H9 (cell line): Measurements from ENCODE around the gene PHETA1. TPM values are rescaled to one million over a fixed set of nuclear protein-coding genes. Genes with fewer than 3 reads are reported as not detected.

Experiments used
- DNase-seq: peaks from one replicate; pipeline ENCODE4 v3.0.0-alpha.2; 2017
- H2AFZ ChIP-seq: one replicate; pipeline ENCODE4 v1.6.1; 2013; ENCODE audit warnings: mild to moderate bottlenecking, low read length, control low read depth, moderate library complexity
- H2AK5ac ChIP-seq: 2 replicates; pipeline ENCODE4 v1.6.1; 2013; ENCODE audit warnings: low read length, control low read depth, mixed read lengths; ENCODE audit not compliant: insufficient read length
- H2BK120ac ChIP-seq: one replicate; pipeline ENCODE4 v1.6.1; 2013; ENCODE audit warnings: low read depth, mild to moderate bottlenecking, low read length, control low read depth, inconsistent platforms; ENCODE audit not compliant: poor library complexity, severe bottlenecking
- H2BK12ac ChIP-seq: 2 replicates; pipeline ENCODE4 v1.6.1; 2013; ENCODE audit warnings: low read length, control low read depth, mixed read lengths, low read depth; ENCODE audit not compliant: insufficient read length
- H2BK15ac ChIP-seq: 2 replicates; pipeline ENCODE4 v1.6.1; 2013; ENCODE audit warnings: low read depth, low read length, control low read depth
- H2BK20ac ChIP-seq: one replicate; pipeline ENCODE4 v1.6.1; 2013; ENCODE audit warnings: low read depth, mild to moderate bottlenecking, low read length, control low read depth, inconsistent platforms; ENCODE audit not compliant: poor library complexity, severe bottlenecking
- H2BK5ac ChIP-seq: 2 replicates; pipeline ENCODE4 v1.6.1; 2013; ENCODE audit warnings: low read length, control low read depth, mixed read lengths; ENCODE audit not compliant: insufficient read length
- H3K14ac ChIP-seq: 2 replicates; pipeline ENCODE4 v1.6.1; 2013; ENCODE audit warnings: low read length, control low read depth; ENCODE audit not compliant: insufficient read depth
- H3K18ac ChIP-seq: 2 replicates; pipeline ENCODE4 v1.6.1; 2013; ENCODE audit warnings: low read depth, mild to moderate bottlenecking, mixed read lengths, low read length, control low read depth; ENCODE audit not compliant: insufficient read length
- H3K23ac ChIP-seq: 2 replicates; pipeline ENCODE4 v1.6.1; 2013; ENCODE audit warnings: low read length, control low read depth, mixed read lengths, low read depth; ENCODE audit not compliant: insufficient read length
- H3K23me2 ChIP-seq: 2 replicates; pipeline ENCODE4 v1.6.1; 2013; ENCODE audit warnings: low read depth, mild to moderate bottlenecking, mixed read lengths, low read length, control low read depth; ENCODE audit not compliant: insufficient read length, poor library complexity, severe bottlenecking
- H3K27ac ChIP-seq: 2 replicates; pipeline ENCODE4 v1.5.1; 2013; ENCODE audit warnings: low read length, control low read depth, mixed read lengths, low read depth; ENCODE audit not compliant: insufficient read length
- H3K27me3 ChIP-seq: 2 replicates; pipeline ENCODE4 v1.6.1; 2013; ENCODE audit warnings: low read length, control low read depth, inconsistent platforms; ENCODE audit not compliant: insufficient read depth
- H3K4ac ChIP-seq: 2 replicates; pipeline ENCODE4 v1.6.1; 2013; ENCODE audit warnings: low read depth, mild to moderate bottlenecking, control low read depth, inconsistent platforms, low read length, moderate library complexity
- H3K4me1 ChIP-seq: 2 replicates; pipeline ENCODE4 v1.6.1; 2013; ENCODE audit warnings: low read length, control low read depth, inconsistent platforms; ENCODE audit not compliant: insufficient read depth
- H3K4me2 ChIP-seq: 2 replicates; pipeline ENCODE4 v1.6.1; 2013; ENCODE audit warnings: low read length, control low read depth, mixed read lengths; ENCODE audit not compliant: insufficient read length, insufficient read depth
- H3K56ac ChIP-seq: 2 replicates; pipeline ENCODE4 v1.6.1; 2013; ENCODE audit warnings: low read depth, mild to moderate bottlenecking, mixed read lengths, low read length, control low read depth; ENCODE audit not compliant: insufficient read length
- H3K79me1 ChIP-seq: 2 replicates; pipeline ENCODE4 v1.6.1; 2013; ENCODE audit warnings: low read depth, mild to moderate bottlenecking, moderate library complexity, low read length, control low read depth, inconsistent platforms; ENCODE audit not compliant: insufficient read depth, poor library complexity, severe bottlenecking
- H3K79me2 ChIP-seq: 2 replicates; pipeline ENCODE4 v1.6.1; 2013; ENCODE audit warnings: low read length, control low read depth, inconsistent platforms; ENCODE audit not compliant: insufficient read depth
- H3K9ac ChIP-seq: 2 replicates; pipeline ENCODE4 v1.6.1; 2013; ENCODE audit warnings: low read length, control low read depth, mixed read lengths; ENCODE audit not compliant: insufficient read length; ENCODE audit errors: extremely low read depth
- H3K9me3 ChIP-seq: one replicate; pipeline ENCODE4 v1.6.1; 2013; ENCODE audit warnings: low read depth, low read length, inconsistent platforms; ENCODE audit not compliant: control insufficient read depth
- H3T11ph ChIP-seq: one replicate; pipeline ENCODE4 v1.6.1; 2013; ENCODE audit warnings: mild to moderate bottlenecking, low read length, control low read depth, inconsistent platforms
- H4K20me1 ChIP-seq: one replicate; pipeline ENCODE4 v1.6.1; 2013; ENCODE audit not compliant: control insufficient read depth, insufficient read length, insufficient read depth
- H4K5ac ChIP-seq: 2 replicates; pipeline ENCODE4 v1.6.1; 2013; ENCODE audit warnings: low read depth, mild to moderate bottlenecking, mixed read lengths, low read length, control low read depth; ENCODE audit not compliant: insufficient read length
- H4K8ac ChIP-seq: replicated peaks from 2 replicates; pipeline ENCODE4 v1.6.1; 2013; ENCODE audit warnings: low read length, control low read depth, mixed read lengths, low read depth; ENCODE audit not compliant: insufficient read length
- H4K91ac ChIP-seq: 2 replicates; pipeline ENCODE4 v1.6.1; 2013; ENCODE audit warnings: low read depth, mild to moderate bottlenecking, moderate library complexity, mixed read lengths, low read length, control low read depth; ENCODE audit not compliant: insufficient read length
- H3K27ac Mint-ChIP-seq, 3 experiments: 2 replicates in 2 of 3; 3 replicates in 1 of 3; pipeline ENCODE4 v1.8.0; 2020 to 2021; ENCODE audit warnings: mixed read lengths in 3 of 3, mild to moderate bottlenecking in 1 of 3, moderate library complexity in 1 of 3
- H3K27me3 Mint-ChIP-seq: 2 replicates; pipeline ENCODE4 v1.8.0; 2021; ENCODE audit warnings: low read depth, mild to moderate bottlenecking, moderate library complexity, mixed read lengths
- H3K36me3 Mint-ChIP-seq, 3 experiments: 2 replicates in 2 of 3; 3 replicates in 1 of 3; pipeline ENCODE4 v1.8.0; 2020 to 2021; ENCODE audit warnings: low read depth in 3 of 3, mixed read lengths in 3 of 3; ENCODE audit not compliant: insufficient read depth in 1 of 3
- H3K4me1 Mint-ChIP-seq, 2 experiments: 2 replicates each; pipeline ENCODE4 v1.8.0; 2020; ENCODE audit warnings: mixed read lengths in 2 of 2
- H3K4me3 Mint-ChIP-seq, 2 experiments: 2 replicates in 1 of 2; 3 replicates in 1 of 2; pipeline ENCODE4 v1.8.0; 2020 to 2021; ENCODE audit warnings: mild to moderate bottlenecking in 2 of 2, mixed read lengths in 2 of 2, moderate library complexity in 1 of 2
- H3K9me3 Mint-ChIP-seq, 2 experiments: 2 replicates in 1 of 2; 3 replicates in 1 of 2; pipeline ENCODE4 v1.8.0; 2020; ENCODE audit warnings: mild to moderate bottlenecking in 2 of 2, mixed read lengths in 2 of 2, moderate library complexity in 1 of 2
- WGBS: extraction: QIAGEN DNeasy Blood & Tissue Kit; methylation state at CpG from one replicate; pipeline ENCODE4 v1.1.7; 2013; ENCODE audit warnings: missing lambda C conversion rate, low lambda C conversion rate, mixed read lengths; ENCODE audit not compliant: insufficient read length; ENCODE audit errors: extremely low coverage; 5-methylcytosine and 5-hydroxymethylcytosine counted together
- total RNA-seq: library from RNA; stranded (reverse); gene quantifications from 2 replicates; pipeline ENCODE4 v1.2.1, GENCODE V29; 2021
- TF ChIP-seq, protein P1 (sequence below): fragments of 200-600 bp; sonication (generic); conservative IDR thresholded peaks from 3 replicates; pipeline ENCODE4 v1.8.0; 2021; ENCODE audit warnings: antibody characterized with exemption, mild to moderate bottlenecking

Gene PHETA1
- total RNA-seq, 1 experiment from 2014 or later: 13.1 TPM

DNA sequence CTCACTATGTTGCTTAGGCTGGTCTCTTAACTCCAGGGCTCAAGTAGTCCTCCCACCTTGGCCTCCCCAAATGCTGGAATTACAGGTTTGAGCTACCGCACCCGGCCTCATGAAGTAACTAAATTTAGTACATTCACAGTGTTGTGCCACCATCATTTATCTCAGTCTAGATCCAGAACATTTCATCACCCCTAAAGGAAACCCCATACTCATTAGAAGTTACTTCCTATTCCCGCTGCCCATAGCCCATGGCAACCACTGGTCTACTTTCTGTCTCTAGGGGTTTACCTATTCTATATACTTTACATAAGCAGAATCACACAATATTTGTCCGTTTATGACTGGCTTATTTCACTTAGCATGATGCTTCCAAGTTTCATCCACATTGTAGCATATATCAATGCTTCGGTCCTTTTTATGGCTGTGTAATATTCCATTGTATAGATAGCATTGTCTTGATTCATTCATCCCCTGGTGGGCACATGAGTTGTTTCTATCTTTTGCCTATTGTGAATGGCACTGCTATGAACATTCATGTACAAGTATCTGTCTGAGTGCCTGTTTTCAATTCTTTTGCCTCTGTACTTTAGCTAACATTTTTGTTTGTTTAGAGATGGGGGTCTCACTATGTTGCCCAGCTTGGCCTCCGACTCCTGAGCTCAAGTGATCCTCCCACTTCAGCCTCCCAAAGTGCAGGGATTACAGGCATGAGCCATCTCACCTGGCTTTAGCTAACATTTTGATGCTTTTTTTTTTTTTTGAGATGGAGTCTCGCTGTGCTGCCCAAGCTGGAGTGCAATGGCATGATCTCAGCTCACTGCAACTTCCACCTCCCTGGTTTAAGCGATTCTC, 26.7 kb upstream of the PHETA1 start:
- Histone ChIP-seq H3K4me2 (no peak overlapping the region), H3T11ph (no peak overlapping the region), H3K23me2 (no peaks in the 10 kb centered on the region), H2AFZ (no peak overlapping the region), H3K9me3 (no peaks in the 10 kb centered on the region), H2BK20ac (no peak overlapping the region), H2BK15ac (no peak overlapping the region), H4K8ac (no peak overlapping the region), H4K20me1 (no peaks in the 10 kb centered on the region), H3K23ac (no peak overlapping the region), H4K91ac (no peak overlapping the region), H3K18ac (no peak overlapping the region), H2AK5ac (no peak overlapping the region), H3K9ac (no peak overlapping the region), H3K27me3 (no peaks in the 10 kb centered on the region; the same call in 1 of the 2 replicates), H3K56ac (no peak overlapping the region), H4K5ac (no peak overlapping the region), H3K79me2 (no peaks in the 10 kb centered on the region), H3K79me1 (no peaks in the 10 kb centered on the region), H3K27ac (no peak overlapping the region), H3K14ac (no peak overlapping the region), H3K4ac (no peak overlapping the region), H3K4me1 (no peaks in the 10 kb centered on the region), H2BK12ac (no peak overlapping the region), H2BK120ac (no peak overlapping the region), H2BK5ac (no peak overlapping the region)
- WGBS: no CpG with 5 or more reads among the region's 8 CpGs
- Mint-ChIP-seq H3K9me3 (no peaks in the 10 kb centered on the region), H3K27me3 (no peaks in the 10 kb centered on the region; the same call in 1 of the 2 replicates), H3K4me3 (no peak overlapping the region), H3K4me1 (peaks cover 2% of the 10 kb centered on the region in 2 experiments; a peak in 3 of 4 replicates), H3K36me3 (no peaks in the 10 kb centered on the region), H3K27ac (no peak overlapping the region)
- TF ChIP-seq, protein P1, sequence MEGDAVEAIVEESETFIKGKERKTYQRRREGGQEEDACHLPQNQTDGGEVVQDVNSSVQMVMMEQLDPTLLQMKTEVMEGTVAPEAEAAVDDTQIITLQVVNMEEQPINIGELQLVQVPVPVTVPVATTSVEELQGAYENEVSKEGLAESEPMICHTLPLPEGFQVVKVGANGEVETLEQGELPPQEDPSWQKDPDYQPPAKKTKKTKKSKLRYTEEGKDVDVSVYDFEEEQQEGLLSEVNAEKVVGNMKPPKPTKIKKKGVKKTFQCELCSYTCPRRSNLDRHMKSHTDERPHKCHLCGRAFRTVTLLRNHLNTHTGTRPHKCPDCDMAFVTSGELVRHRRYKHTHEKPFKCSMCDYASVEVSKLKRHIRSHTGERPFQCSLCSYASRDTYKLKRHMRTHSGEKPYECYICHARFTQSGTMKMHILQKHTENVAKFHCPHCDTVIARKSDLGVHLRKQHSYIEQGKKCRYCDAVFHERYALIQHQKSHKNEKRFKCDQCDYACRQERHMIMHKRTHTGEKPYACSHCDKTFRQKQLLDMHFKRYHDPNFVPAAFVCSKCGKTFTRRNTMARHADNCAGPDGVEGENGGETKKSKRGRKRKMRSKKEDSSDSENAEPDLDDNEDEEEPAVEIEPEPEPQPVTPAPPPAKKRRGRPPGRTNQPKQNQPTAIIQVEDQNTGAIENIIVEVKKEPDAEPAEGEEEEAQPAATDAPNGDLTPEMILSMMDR: no peak
- DNase-seq: no peak
